T-helper 1 cell (primary cell): ENCODE results near the gene TMEM218.
"Not testable (repeated sequence)": the region's sequence is repeated elsewhere in the genome, so short reads cannot be mapped to it uniquely, and the experiment has no call there.

Experiments
- DNase-seq, 5 donors: peaks; one replicate each; pipeline ENCODE4 v3.0.0-alpha.2; 2012 to 2020

TMEM218 gene

GRCh38 chr11:125129316-125129993, 18.0 kb upstream of the TMEM218 start:
- no peak for DNase-seq

- no peak for DNase-seq
These were observed 17.0 kb upstream of the TMEM218 start for GRCh38 chr11:125128450-125128849.

GRCh38 chr11:125124618-125124992, 13.2 kb upstream of the TMEM218 start:
- no peak for DNase-seq

GRCh38 chr11:125123947-125124617, 12.7 kb upstream of the TMEM218 start:
- peak in 2 of 5 donors; percentile 23 to 32 for DNase-seq

DNA sequence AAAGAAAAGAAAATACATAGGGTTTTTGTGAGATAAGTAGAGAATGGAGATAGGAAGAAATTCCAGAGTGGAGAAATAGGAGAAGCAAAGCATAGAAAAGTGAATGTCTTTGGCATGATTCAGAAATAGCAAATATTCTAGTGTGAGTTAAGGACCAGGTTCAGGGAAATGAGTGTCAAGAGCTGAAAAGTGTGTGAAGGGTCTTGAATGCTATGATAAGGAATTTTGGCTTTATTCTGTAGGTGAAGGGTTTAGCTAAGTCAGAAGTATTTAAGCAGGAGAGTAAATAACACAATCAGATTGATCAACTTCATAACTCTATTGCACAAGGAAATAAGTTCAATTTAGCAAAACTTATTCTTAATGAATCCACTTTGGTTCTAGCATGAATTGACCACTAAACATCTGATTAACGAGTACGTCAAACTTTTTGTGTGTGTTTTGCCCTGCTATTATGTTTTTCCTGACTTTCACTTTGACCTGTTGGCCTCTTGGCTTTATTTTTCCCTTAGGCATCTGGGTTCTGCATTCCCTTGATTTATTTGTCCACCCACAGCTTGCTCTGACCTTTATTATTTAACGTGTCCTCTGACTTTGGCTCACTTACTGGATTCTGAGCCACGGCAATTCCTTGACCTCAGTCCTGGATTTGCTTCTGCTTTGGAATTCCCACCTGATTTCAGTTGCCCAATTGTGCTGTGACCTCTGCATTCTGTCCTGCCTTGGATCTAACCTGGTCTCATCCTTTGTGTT, 11.9 kb upstream of the TMEM218 start:
- DNase-seq: no peak

DNA sequence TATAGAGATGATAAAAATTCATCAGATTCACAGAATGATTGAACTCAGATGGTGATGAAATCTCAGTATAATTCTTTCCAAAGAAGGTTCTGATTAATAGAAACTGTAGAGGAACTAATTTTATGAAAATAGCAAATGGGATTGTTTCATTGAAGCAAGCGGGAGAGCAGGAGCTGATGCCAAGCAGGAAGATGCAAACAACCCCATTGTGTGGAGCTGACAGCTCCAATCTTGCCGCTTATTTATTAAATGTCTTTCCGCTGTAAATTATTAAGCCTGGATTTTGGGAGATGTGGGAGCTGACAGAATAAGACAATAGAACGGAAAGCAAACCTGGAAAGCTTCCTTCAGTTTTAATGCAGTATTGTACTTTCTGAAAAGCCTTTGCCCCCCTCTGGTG, 6.0 kb upstream of the TMEM218 start:
- DNase-seq: no peak

GRCh38 chr11:125114518-125114917, 3.1 kb upstream of the TMEM218 start:
- DNase-seq: no peak

GRCh38 chr11:125112208-125112604, 780 bp upstream of the TMEM218 start:
- no peak for DNase-seq

GRCh38 chr11:125111001-125111342, 454 bp downstream of the TMEM218 start:
- DNase-seq: peak in 2 of 5 donors; percentile 3 to 5

DNA sequence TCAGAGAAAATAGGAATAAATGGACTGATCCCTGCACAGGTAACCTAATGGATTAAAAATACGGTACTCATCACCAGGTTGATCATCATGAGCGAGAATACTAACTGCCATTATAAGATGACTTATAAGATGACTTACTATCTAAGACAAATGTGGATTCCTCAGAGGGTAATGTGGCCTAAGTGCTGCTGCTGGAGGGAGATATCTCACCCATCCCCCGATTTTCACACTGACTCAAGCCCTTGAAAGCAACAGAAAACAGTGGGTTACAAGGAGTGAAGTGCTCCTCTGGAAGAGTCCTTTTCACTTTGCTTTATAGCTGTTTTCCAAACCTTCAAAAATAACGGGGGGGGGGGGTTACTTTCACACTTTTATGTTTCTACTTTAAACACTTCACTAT, 920 bp downstream of the TMEM218 start:
- DNase-seq: no peak

GRCh38 chr11:125108469-125108868, 3.0 kb downstream of the TMEM218 start:
- DNase-seq: no peak

- DNase-seq: no peak
These were observed 5.5 kb downstream of the TMEM218 start for GRCh38 chr11:125105926-125106325.

DNA sequence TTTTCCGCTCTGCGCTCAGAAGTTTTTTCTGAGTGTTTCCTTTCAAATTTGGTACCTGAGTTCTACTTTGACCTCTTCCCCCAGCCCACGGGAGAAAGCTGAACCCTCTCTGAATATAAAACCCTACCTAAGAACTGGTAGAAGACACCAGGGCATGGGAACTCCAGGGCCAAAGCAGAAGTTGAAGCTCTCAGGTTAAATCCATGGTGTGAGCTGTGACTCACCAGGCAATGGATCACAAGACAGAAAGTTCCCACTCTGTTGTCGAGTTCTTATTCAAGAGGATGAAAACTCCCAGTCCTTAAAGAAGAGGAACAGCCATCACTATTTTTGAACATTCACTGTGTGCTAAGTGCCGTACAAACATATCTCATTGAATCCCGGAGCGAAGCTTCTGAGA, 8.9 kb downstream of the TMEM218 start:
- DNase-seq: no peak

GRCh38 chr11:125102025-125102424, 9.4 kb downstream of the TMEM218 start:
- DNase-seq: no peak

DNA sequence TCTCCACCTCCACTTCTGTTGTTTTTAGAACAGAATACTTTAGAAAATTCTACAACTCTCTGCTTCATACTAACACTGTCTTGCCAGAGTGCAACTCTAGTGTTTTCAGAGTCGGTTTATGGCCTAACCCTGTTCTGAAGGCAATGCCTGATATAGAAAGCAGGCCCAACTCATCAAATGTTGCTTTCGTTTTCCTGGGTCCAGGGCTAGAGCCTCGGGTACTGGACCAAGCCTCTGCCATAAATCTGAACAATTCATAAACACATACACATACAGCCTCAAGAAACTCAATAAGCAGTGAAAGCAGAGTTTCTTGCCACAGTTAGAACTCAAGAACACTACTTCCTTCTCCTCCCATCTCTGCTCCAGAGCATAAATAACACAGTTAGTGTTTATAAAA, 9.8 kb downstream of the TMEM218 start:
- DNase-seq: no peak

- DNase-seq: no peak
These were observed 11.3 kb downstream of the TMEM218 start for GRCh38 chr11:125100136-125100535.

- no peak for DNase-seq
These were observed 16.7 kb downstream of the TMEM218 start for GRCh38 chr11:125094731-125095130.

DNA sequence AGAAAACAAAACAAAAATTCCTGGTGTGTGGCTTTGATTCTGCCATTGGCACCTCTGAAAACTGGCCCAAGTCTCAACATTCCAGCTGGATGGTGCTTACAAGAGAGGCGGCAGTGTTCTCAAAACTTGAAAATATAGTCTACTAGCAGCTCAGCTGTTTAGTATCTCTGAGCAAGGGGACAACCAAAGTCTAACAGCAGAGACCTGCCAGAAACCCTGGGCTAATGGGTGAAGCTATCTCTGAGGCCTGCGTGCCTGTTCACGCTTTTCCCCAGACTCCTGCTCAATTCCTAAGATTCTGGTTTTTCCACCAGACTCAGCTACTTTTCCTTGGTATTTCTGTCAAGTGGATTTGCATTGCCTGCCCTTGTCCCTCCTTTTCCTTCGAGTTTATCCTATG, 17.9 kb downstream of the TMEM218 start:
- no peak for DNase-seq

DNA sequence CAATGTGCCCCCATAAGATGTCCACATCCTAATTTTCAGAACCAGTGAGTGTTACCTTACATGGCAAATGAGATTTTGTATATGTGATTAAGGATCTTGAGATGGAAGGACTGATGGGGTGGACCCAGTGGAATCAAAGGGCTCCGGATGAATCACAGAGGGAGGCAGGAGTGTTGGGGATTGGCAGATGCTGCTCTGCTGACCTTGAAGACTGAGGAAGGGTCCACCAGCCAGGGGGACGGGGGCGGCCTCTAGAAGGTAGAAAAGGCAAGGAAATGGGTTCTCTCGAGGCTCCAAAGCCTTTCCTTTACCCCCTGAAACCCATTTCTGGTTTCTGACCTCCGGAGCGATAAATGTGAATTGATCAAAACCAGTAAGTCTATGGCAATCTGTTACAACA, 18.8 kb downstream of the TMEM218 start:
- DNase-seq: no peak

DNA sequence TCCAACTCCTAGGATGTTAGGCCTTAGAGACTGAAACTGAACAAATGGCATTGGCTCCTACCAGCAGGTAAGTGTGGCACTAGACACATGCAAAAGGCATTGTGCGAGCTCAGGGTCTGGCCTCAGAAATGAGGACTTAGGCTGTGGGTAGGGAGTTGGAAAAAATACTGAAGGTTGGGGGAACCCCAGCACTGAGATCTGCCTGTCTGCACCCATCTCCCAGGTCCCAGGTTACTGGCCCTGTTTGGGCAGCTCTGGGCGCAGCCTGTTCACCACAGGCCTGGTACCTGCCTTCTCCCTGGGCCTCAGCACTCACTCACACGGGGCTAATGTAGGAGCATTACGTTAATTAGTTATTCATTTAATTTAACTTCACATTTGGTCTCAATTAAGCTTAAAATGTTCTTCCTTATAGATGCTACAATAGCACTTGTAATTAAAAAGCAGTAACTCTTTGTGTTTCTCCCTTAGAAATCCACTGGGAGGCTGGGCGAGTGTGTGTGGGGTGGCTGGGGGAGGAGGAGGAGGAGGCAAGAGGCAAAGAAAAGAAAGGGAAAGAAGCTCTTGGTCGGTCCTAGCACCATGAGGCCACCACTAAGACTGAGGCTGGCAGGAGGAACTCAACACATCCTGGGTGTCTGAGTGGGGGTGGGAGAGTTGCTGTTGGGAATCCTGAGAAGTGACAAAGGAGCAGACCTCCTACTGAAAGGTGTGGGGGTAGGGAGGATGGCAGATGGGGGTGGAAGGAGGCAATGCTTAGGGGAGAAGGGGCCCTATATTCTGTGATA, 19.4 kb downstream of the TMEM218 start:
- DNase-seq: no peak

GRCh38 chr11:125091247-125091876, 20.1 kb downstream of the TMEM218 start:
- DNase-seq: peak in 1 of 5 donors; percentile 9

DNA sequence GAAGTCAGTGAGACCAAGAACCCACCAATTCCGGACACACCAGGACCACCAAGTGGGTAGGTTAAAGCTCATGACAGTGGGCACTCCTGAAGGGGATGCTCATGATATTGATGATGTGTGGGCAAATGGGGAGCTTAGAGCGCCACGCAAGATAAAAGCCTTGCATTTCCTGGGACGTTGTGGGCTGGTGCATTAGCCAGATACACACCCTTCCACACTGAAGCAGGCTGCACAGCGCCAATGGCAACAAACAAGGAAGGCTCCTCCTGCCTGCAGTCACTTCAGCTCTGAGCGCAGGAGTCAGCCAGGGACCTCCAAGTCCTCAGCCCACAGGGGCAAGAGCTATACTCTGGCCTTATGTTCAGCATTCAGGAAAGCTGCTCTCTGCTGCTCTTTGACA, 20.6 kb downstream of the TMEM218 start:
- DNase-seq: no peak

DNA sequence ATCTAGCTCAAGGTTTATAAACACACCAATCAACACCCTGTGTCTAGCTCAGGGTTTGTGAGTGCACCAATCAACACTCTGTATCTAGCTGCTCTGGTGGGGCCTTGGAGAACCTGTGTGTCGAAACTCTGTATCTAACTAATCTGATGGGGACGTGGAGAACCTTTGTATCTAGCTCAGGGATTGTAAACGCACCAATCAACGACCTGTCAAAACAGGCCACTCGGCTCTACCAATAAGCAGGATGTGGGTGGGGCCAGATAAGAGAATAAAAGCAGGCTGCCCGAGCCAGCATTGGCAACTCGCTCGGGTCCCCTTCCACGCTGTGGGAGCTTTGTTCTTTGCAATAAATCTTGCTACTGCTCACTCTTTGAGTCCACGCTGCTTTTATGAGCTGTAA, 21.3 kb downstream of the TMEM218 start:
- DNase-seq: not testable (repeated sequence)
